ENCODE results near the gene TIGD1.
A peak's percentile ranks its signal among the peaks of the same experiment; 100 is the strongest.

TIGD1 gene

DNA sequence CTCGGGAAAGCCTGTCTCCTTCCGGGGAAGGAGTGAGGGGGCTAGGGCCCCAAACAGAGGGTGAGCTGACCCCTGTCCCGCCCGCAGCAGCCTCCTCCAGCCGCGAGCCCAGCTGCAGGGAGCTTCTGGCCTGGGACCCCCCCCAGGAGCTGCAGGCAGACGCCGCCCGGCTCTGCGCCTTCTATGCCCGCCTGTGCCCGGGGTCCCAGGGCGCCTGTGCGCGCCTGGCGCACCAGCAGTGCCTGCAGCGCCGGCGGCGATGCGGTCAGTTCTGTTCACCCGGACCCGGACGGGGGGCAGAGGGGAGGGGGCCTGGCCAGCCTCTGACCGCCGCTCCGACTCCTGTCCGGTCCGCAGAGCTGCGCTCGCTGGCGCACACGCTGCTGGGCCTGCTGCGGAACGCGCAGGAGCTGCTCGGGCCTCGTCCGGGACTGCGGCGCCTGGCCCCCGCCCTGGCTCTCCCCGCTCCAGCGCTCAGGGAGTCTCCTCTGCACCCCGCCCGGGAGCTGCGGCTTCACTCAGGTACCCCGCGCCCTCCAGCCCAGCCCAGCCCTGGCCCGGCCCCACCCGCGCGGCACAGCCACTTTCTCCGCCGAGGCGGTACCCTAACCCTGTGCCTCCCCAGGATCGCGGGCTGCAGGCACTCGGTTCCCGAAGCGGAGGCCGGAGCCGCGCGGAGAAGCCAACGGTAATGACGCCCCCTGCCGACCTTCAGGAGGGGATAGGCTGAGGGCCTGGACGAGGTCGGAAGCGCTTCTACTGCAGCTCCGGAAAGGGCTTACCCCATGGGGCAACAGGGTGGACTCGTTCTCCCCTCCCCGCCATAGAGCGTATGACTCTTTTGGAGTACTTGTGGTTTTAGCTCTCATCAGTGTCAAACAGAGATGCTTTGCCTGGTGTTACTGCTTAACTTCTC lies 26.4 kb downstream of the TIGD1 start:
- no peak for DNase-seq (ENCODE audit: low read depth, low spot score)

DNA sequence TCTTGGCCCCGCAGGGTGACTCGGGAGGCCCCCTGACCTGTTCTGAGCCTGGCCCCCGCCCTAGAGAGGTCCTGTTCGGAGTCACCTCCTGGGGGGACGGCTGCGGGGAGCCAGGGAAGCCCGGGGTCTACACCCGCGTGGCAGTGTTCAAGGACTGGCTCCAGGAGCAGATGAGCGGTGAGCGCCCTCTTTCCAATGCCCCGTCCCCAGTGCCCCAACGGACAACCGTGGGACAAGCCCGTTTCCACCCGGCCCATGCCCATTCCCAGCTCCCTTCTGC lies 27.0 kb downstream of the TIGD1 start:
- no peak for DNase-seq (ENCODE audit: low read depth, low spot score)

DNA sequence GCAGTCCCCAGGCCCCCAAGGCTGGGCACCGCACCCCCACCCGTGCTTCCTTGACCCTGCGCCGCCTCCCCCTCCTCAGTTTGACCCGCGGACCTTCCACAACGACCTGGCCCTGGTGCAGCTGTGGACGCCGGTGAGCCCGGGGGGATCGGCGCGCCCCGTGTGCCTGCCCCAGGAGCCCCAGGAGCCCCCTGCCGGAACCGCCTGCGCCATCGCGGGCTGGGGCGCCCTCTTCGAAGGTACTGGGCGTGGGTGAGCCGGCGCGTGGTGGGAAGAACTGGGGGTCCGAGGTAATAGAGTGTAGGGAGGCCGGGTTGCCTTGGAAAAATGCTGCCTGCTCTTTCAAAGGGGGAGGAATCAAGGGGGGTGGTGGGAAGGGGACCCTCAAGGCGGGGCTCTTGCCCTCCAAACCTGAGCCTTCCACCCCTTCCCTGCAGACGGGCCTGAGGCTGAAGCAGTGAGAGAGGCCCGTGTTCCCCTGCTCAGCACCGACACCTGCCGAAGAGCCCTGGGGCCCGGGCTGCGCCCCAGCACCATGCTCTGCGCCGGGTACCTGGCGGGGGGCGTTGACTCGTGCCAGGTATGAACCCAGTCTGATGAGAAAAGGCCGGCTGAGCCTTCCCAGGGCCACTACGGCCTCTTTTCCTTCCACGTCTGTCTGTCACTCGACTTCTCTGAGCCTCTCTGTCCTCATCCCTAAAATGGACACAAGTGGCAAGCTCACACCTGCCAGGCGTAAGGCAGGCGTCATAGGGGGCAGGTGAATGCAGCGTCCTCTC lies 27.5 kb downstream of the TIGD1 start:
- no peak for DNase-seq (ENCODE audit: low read depth, low spot score)

DNA sequence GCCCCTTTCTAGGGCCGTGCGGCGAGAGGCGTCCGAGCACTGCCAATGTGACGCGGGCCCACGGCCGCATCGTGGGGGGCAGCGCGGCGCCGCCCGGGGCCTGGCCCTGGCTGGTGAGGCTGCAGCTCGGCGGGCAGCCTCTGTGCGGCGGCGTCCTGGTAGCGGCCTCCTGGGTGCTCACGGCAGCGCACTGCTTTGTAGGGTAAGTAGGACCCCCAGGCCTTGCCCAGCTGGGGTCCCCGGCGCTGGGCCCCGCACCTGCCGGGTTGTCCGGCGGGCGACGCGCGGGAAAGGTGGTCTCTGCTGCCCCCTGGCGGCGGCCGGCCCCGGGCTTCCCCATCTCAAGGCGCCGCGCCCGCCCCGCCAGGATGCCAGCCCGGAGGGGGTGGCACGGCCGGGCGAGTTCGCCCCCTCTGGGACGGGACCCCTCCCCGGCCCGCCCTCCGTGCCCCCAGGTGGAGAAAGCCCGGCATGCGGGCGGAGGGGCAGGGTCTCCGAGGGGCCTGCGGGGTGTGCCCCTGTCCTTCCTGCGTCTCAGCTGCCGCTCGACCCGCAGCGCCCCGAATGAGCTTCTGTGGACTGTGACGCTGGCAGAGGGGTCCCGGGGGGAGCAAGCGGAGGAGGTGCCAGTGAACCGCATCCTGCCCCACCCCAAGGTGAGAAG lies 28.3 kb downstream of the TIGD1 start:
- DNase-seq (ENCODE audit: low read depth, low spot score), result peak; percentile 13

DNA sequence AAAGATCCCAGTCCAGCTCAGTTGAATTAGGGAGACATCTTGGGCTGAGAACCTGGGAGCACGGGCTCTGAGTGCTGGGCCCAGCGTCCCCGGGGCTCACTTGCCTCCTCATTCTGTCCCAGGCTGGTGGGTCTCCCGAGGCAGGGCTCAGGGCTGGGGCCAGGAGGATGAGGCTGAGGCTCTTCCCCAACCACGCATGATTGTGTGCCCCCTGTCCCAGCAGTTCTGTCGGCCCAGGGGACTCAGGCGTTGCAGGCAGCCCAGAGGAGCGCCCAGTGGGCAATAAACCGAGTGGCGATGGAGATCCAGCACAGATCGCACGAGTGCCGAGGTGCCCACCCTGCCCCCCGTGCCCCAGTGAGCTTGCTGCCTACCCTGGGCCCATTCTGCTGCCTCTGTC lies 29.3 kb downstream of the TIGD1 start:
- no peak for DNase-seq (ENCODE audit: low read depth, low spot score)

DNA sequence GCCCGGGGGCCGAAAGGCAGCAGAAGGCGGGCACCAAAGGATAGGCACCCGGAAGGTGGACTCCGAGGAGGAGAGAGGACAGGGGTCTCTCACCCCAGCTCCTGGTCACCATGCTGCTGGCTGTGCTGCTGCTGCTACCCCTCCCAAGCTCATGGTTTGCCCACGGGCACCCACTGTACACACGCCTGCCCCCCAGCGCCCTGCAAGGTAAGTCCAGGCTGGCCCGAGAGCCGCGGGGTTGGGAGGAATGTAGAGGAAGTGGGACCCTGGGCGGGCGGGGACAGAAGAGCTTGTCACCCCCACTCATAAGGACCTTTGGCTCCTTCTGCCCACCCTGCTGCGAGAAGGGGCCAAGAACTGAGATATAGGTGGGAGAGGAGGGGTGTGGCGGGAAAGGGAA lies 29.9 kb downstream of the TIGD1 start:
- no peak for DNase-seq (ENCODE audit: low read depth, low spot score)

DNA sequence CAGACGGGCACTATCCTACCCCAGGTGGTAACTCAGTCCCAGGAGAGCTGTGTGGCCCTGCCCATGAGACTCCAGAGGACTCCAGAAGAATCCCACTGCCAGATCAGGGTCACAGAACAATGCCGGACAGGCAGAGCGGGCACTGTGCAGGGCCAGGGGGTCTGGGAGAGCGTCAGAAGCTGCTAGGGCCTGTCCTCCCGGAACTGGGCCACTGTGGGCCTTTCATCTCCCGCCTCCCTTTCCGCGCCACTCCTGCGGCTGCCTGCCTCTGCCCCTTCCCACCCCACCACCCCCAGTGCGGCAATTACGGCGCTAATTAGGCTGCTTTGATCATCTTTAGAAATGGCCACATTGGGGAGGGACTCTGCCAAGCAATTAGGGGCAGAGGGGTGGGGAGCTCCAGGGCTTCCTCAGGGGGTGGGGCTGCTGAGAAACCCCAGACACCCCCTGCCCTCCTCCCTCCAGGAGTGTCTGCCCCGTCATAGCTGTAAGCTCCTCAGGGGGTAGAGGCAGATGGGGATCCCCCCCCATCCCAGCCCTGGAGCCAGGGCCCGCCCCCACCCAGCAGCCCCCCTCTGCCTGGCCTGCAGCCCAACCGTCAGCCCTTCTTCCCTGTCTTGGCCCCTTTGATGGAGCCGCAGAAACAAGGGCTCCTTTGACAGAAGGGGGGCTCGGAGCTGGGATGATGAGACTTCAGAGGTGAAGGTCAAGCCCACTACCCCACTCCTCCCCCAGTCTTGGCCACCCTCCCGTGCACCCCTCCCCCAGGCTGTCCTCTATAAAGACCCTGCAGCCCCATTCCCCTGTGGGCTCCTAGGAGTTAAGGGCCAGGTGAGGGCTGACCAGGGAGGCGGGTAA lies 30.5 kb downstream of the TIGD1 start, which contains the start of gene PRSS56:
Gene PRSS56 (plus strand): TSS at position 808 of the 858 bp plus-strand sequence. CDS start 211 bp downstream, outside the sequence.
- DNase-seq (ENCODE audit: low read depth, low spot score), result no peak

DNA sequence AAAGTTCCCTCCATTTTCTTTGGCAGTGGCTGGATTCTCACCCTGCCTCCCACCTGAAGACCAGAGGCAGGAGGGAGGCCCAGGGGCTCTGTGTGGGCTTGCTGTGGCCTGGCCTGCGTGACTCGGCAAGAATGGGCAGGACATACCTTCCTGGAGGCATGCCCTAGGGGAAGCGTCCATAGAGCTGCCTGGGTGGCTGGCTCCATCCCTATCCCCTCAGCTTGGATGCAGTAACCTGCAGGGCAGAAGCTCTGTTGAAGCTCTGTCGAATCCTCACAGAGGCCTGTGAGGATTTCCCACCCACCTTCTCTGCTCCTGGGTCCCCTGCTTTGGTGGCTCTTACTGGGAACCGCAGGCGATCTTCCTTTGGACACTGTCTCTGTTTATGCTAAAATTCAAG lies 31.5 kb downstream of the TIGD1 start:
- no peak for DNase-seq (ENCODE audit: low read depth, low spot score)

DNA sequence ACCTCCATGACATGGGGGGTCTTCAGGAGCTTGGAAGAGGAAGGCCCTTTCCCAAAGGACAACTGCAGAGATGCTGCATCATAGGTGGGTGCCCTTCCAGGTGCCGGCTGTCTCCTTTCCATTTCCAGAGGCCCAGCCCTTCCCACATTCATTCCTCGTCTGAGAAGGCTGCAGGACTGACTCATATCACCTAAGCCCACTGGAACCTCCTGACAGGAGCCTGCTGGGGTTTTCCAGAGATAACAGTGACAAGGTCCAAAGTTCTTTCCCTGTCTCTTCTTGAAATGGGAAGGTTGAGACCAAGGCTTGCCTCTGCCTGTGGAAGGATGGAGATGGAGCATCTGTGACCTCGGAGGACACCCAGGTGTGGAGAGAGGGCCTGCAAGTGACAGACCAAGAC lies 33.8 kb downstream of the TIGD1 start:
- DNase-seq (ENCODE audit: low read depth, low spot score), result no peak

DNA sequence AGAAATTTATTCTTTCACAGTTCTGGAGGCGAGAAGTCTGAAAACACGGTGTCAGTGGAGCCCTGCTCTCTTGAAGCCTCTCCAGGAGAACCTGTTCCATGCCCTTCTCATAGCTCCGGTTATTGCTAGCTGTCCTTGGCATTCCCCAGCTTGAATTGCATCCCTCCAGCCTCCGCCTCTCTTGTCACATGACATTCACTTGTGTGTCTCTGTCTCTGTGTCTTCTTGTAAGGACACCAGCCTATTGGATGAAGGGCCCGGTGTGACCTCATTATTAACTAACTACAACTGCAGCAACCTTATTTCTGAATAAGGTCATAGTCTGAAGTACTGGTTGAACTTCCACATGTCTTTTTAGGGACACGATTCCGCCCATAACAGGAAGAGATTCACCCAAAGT lies 34.7 kb downstream of the TIGD1 start:
- DNase-seq (ENCODE audit: low read depth, low spot score), result no peak

DNA sequence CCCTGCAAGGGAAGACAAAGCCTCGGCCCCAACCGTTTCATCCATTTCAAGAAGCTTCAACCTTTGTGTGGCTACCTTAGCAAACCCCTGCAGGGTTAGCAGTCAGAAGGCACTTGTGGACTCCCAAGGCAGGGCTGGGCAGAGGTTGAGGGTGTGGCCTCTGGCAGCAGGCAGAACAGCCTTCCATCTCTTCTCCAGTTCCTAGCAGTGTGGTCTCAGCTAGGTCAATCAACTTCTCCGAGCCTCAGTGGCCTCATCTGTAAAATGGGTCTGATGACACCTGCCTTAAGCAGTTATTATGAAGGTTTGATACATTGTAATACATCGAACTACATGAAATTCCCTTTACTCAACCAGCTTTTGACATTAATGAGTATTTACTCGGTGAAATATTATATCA lies 37.0 kb downstream of the TIGD1 start:
- DNase-seq (ENCODE audit: low read depth, low spot score), result no peak

DNA sequence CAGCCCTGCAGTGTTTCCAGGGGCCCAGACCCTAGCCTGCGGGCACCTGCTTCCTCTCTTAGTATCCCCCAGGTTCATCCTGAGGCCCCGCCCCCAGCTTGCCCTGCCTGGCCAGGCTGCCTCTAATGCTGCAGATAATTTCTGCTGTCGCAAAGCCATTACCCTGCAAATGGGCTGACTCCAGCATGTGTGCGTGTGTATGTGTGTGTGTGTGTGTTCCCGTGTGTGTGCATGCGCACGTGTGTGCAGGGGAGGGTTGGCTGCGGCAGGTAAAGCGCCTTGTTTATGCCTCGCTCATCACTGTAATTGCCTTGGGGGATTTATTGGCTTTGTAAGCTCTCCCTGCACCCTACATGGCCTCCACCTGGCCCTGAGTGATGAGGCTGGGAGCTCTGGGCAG lies 37.8 kb downstream of the TIGD1 start:
- no peak for DNase-seq (ENCODE audit: low read depth, low spot score)

DNA sequence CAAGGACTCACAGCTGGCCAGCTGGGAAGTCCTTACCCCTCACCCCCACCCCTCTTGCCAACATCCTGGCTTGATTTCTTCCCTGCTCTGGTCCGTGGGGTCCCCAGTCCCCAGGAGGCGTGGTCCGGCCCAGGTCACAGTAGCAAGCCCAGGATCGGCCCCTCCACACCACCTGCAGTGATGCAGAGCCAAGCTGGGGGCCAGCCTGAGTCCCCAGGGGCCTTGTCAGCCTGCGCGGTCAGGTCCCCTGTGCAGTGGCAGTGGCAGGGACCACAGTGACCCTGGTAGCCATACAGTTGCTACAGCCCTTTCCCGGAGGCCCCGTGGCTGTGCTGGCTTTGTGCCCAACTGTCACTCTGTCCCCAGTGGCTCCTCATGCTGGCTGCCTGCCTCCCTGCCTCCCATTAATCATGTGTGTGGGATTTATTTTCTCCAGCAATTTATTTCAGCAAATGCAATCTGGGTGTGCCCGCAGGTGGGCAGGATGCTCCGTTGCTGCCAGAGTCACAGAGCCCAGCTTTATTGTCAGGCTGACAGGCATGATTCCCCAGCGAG lies 38.9 kb downstream of the TIGD1 start:
- DNase-seq (ENCODE audit: low read depth, low spot score), result no peak

DNA sequence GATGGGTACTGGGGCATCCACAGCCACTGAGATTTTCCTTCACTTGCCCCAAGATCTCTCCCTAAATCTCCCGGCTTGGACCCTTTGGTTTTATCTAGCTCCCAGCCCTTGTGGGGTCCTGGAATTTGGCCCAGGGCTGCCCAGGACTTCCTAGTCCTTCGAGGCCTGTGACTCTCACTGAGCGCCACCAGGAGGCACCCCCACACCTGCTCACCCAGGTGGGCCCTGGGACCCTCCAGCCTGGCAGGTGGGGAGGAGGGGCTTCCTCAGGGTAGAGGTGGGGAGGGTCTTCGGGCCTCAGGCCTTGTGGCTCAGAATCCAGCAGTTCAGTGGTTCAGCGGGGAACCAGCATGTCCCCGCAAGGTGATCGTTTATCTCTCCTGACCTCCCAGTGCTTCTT lies 42.1 kb downstream of the TIGD1 start:
- DNase-seq (ENCODE audit: low read depth, low spot score), result no peak

DNA sequence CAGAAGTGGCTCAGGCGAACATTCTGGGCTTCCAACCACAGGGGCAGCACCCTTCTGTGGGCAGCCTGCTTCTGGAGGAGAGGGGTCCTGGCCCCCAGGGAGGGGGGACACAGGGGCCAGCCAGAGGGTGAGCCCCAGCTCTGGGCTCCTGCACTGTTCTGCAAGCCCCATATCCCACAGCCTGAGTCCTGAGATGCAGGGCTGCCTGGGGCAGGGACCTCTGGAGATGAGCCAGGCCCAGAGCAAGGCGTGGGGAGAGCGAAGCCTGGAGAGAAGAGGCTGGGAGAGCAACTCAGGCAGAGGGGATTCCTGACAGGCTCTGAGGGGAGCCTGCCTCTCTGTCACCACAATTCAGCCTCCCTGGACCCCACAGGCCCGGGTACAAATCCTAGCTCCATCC lies 43.6 kb downstream of the TIGD1 start:
- DNase-seq (ENCODE audit: low read depth, low spot score), result no peak

DNA sequence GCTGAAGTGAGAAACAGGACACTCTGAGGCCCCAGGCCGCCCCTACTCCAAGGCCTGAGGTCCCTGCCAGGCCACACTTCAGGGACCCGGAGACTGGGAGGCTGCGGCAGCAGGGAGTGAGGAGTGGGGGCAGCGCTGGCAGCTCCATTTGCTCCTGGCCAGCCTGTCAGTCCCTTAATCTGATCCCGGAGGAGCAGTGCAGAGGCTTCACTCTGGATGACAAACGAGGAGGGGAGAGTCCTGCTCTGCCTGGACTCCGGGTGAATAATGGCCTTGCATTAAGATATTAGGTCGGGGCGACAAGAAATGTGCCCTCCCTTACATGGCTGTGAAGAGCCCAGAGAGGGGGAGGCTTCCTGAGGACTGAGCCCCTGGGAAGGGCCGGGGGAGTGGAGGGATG lies 44.5 kb downstream of the TIGD1 start:
- no peak for DNase-seq (ENCODE audit: low read depth, low spot score)

DNA sequence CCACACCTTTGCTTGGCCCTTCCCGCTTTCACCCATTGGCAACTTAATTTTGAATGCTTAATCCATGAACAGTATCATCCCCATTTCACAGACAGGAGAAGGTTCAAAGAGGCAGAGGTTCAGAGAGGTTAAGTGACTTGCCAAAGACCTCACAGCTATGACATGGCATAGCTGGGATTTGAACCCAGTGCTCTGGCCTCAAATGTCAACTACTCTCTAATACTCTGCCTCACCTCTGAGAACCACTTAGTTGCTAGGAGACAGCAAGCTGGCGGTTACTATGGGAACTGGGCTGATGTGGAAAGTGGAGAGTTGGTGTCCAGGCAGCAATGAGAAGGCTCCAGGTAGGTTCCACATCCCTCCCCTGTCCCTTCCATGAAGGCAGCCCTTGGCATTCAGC lies 45.9 kb downstream of the TIGD1 start:
- DNase-seq (ENCODE audit: low read depth, low spot score), result no peak

DNA sequence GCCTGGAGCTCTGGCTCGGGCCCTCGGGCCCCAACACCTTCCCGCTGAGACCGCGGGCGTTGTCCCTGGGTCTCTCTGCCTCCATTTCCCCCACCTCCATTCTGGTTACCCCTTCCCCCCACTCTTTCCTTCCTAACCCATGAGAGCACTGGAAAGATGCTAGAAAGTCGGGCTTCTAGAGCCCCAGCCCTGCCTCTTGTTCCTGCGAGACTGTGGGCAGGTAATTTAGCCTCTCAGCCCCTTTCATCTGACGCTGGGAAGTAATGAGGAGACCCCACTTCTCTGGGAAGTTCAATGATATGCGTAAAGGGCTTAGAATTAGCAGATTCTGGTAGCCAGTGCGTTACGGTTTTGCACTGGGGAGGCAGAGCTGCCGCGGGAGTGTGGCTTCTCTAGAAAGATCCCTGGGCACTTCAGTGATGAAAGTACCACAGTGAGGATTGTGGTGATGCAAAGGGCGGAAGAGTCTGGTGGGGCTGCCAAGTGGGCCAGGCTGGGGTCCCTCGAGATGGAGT lies 46.5 kb downstream of the TIGD1 start:
- DNase-seq (ENCODE audit: low read depth, low spot score), result no peak

DNA sequence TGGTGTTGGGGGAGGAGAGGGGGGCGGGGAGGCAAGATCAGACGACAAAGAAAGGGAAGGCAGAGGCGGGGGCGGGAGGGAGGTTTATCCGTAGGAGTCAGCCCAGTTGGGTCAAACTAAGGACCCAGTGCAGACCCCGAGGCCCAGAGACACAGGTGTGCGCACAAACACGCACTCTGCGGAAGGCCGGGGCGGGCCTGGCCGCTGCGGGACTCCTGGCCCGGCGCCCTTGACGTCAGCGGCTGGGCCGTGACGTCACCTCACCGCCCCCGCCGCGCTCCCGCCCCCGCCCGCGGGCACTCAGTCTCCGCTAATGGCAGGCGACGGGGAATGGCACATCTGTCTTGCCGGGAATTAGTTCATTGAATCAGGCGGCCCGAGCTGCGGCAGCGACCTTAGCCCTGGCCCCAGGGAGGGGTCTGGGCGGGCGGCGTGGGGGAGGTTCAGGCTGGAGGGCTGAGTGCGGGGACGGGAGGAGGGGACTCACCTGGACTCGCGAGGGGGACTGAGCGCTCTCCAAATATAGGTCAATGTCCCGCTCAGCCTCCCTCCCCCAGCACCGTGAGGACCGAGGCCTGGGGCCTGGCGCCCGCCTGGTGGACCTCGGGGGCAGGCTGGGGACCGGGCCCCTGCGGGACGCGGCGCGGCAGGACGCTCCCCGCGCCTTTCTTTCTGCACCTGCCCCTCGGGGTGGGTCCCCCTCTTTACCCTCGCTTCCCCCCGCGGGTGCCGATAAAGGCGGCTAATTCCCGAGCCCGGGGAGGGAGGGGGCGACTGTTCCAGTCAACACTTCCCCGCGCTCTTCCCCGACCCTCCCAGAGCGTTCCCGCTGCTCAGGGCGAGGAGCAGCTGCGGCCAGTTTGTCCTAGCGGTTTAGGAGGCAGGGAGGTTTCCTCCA lies 47.2 kb downstream of the TIGD1 start:
- no peak for DNase-seq (ENCODE audit: low read depth, low spot score)

DNA sequence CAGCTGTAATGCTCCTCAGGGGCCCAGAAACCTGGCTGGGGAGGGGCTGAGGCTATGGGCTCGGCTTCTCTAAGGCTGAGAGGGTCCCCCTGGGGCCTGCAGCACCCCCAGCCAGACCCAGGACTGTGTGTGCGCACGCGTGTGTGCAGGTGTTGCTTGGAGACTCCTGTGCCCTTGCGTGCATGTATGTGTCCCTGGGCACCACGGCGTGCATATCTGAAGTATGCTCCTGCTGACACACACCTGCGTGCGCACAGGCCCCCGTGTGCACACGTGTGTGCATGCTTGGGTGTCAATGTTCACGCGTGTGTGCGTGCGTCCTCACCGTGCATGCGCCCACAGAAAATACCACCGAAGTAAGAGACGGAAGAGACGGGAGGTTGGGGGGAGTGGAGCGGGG lies 47.8 kb downstream of the TIGD1 start:
- no peak for DNase-seq (ENCODE audit: low read depth, low spot score)
